OCI-M2 (cell line): ENCODE data around the gene ZBTB21.

Source experiments
- DNase-seq: peaks from one replicate; lab custom pipeline; 2025; ENCODE audit not compliant: unreplicated experiment; lab: John Stamatoyannopoulos, UW

ZBTB21 gene

GRCh38 chr21:42009831-42010506 lies at the start of gene ZBTB21:
ZBTB21 (minus strand) TSS chr21:42010360; CDS start chr21:41994095, 16,265 bp downstream.
- peak; percentile 99 for DNase-seq

DNA sequence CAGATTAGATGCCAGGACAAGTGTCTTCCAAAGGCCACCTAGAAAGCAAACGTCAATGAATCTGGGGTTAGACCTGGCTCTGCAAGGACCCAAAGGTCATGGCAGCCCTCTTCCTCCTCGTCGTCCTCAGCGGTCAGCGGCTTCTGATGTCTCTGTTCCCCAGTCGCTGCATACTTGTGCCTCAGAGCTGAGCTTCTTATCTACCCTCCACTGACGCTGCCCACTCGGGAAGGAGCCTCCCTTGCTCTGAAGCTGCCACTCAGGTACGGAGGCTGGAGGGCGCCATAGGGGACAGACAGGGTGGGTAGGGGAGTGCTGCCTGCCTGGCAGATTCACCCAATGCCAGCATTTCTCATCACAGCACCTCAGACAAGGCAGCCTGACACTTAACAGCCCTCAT lies 49.6 kb upstream of the ZBTB21 start:
- no peak for DNase-seq

DNA sequence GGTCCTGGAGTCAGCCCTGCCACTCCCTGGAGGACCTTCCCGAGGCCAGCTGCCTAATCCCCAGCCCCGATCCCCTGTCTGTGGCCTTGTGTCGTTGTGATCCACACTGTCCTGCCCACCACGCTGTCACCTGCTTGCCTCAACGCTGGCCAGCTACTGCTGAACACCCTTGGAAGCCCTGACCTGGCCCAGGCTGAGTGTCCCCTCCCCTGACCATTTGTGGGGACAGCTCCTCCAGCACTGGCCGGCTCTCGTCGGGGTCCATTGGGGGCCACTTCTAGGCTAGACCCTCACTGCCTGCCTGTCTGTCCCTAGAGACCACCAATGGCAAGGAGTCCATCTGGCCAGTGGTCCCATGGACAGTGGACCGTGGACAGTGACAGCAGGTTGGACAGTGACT lies 49.0 kb upstream of the ZBTB21 start:
- DNase-seq: no peak

DNA sequence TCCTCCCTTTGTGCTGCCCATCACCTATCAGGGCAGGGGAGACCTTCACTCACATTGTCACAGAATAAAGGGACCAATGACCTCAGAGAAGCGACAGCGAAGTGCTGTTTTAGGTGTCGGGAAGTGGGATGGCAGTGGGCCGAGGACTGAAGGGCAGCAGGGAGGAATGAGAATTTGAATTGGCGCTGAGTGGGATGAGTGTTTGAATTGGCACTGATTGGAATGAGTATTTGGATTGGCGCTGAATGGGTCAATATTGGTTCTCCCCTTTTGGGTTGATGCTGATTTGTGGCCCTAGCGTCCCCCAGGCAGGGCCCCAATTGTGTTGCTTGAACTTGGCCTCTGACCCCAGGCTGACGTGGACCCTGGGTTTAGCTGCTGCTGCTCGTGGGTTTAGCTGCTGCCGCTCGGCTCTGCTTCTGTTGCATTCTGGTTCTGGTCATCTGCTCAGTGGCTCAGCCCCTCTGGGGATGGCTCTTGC lies 48.5 kb upstream of the ZBTB21 start:
- DNase-seq: no peak

DNA sequence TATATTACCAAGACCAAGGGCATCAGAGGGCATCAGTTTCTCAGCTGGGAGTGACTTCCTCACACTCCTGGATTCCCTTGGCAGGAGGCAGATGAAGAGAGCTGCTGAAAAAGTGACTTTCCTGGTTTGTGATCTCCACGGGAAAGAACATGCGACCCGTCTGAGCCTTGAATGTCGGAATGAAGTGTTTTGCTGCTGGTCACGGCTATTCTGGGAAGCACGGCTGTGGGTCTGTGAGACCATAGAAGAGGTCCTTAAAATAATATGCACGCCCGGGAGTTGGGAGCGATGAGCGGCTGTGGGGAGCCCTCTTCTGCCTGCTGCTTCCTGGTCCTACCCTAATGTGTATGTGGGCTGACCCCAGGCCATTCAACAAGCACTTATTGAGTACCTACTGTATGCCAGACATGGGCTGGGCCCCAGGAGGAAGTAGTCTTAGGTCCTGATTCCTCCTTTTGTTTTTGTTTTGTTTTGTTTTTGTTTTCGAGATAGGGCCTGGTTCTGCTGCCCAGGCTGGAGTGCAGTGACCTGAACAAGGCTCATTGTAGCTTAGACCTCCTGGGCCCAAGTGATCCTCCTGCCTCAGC lies 47.8 kb upstream of the ZBTB21 start:
- DNase-seq: no peak

GRCh38 chr21:42056996-42057689 lies 47.0 kb upstream of the ZBTB21 start:
- DNase-seq: no peak

- DNase-seq: no peak
These were observed 46.3 kb upstream of the ZBTB21 start for GRCh38 chr21:42056468-42056867.

DNA sequence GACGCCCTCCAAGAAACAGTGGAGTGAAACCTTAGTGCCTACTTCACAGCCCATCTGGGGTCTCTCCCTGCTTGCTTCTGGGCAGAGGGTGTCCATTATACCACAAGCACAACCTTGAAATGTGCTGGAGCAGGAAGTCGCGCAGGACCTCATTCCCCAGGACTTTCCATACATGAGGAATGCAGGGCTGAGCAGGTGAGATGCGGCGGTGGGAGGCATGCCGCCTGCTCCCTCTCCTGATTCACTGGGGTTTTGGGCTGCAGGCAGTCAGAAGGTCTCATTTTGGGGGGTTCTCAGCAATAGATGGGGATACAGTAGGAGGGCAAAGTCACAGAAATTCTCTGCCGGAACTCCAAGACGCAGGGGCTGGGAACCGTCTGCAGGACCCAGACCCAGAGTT lies 45.3 kb upstream of the ZBTB21 start:
- DNase-seq: no peak

DNA sequence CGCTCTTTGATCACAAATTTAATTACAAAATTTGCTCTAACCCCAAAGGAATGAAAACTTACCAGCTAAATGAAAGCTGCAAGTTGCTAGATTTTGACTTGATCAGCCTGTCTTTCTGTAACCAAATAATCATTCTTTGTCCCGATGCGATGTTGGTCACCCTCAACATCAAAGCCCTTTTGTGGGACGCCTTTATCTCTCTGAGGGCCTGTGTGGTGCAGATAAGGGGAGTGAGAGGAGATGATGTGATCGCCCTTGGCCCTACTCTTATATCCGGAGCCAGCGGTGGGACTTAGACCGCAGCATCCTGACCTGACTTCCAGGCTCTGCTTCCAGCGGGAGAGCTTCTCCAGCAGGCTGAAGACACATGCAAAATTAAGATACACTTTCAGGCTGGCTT lies 41.6 kb upstream of the ZBTB21 start:
- DNase-seq: peak; percentile 93

GRCh38 chr21:42049578-42050430 lies 39.6 kb upstream of the ZBTB21 start:
- no peak for DNase-seq

DNA sequence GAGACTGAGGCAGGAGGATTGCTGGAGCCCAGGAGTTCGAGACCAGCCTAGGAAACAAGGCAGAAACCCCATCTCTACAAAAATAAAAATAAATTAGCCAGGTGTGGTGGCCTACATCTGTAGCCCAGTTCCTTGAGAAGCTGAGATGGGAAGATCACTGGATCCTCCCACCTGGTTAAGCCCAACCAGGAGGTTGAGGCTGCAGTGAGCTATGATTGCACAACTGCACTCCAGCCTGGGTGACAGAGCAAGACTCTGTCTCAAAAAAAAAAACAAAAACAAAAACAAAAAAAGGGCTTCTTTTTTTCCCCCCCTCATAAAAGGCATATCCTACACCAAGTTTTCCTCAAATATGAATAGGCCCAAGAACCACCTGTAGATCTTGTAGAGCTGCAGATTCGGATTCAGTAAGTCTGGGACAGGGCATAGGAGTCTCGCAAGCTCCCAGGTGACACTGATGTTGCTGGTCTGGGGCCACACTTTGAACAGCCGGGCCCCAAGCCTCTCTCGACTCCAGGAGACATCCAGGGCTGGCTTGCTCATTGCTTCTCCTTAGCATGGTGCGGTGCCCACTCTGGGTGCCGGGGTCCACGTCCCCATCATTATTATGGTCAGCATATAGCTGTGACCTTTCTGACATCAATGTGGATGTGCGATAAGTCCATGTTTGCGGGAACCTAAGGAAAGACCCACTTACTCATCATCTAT lies 38.9 kb upstream of the ZBTB21 start:
- DNase-seq: no peak

GRCh38 chr21:42047821-42048613 lies 37.9 kb upstream of the ZBTB21 start:
- DNase-seq: no peak

DNA sequence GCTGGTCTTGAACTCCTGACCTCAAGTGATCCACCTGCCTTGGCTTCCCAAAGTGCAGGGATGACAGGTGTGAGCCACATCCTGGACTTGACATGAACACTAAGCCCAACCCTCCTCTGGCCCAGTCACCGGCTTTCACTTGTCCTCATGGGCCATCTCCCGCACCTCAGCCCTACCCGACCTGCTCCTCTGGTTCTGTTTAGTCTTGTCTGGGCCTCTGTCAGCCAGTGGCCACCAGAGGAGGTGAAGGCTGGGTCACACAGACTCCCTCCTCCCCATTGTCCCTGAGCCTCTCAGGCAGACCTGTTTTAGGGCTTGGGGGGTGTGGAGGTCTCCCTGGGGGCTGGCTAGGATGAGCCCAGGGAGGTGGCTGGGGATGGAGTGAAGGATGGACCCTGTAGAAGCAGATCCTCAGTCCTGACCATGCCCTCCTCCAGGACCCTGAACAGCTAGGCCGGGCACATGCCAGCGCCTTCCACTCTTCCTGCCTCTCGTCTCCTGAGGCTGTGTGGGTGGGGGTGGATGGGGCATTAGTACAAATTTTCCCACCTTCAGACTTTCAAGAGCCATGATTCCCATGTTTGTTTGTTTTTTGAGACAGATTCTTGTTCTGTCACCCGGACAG lies 34.8 kb upstream of the ZBTB21 start:
- DNase-seq: no peak

- no peak for DNase-seq
These were observed 33.8 kb upstream of the ZBTB21 start for GRCh38 chr21:42043961-42044360.

DNA sequence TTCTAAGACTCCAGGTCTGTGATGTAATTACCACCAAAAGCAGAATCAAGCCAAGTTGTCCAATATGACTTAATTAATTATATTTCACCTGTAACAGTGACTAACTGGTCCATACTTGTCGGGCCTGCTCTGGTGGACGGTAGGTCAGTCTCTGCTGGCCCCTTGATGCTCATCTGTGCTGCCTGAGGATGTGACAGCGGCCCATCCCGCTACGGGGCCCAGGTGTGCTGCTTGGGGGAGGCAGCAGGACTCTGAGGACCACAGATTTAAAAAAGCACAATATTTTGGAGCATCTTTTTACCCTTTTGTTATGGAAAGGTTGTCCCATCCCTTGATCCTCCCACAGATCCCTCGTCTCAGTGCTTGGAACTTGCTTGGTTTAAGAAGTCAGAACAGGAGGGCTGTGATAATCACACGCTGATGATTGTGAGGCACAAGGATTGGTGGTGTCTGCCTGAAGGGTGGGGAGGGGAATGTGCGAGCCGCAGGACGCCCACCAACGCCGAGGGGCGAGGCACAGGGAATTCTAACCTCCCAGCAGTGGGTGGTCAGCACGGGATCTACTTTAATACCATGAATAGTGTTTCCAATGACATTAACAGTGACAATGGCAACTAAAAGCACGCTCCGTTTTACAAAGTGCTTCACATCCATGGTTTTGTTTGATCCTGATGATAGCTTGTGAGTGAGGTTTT lies 33.2 kb upstream of the ZBTB21 start:
- no peak for DNase-seq

GRCh38 chr21:42042651-42043050 lies 32.5 kb upstream of the ZBTB21 start:
- DNase-seq: no peak

DNA sequence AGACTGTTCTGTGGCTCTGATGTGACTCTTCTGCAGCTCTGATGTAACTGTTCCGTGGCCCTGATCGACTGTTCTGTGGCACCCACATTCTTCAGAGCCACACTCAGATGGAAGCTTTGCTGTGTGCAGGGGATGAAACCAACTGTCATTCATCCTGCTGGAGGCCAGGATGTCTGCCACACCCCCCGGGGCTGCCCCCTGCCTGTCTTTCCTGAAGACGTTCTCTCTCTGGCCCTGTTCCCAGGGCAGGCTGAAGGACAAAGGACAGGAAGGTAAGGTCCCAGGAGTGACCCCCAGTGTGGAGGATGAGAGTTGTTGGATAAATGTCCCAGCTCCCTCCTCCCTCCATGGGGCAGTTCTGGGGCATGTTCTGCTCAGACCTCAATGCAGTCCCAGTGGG lies 31.6 kb upstream of the ZBTB21 start:
- DNase-seq: no peak

- DNase-seq: no peak
These were observed 31.1 kb upstream of the ZBTB21 start for GRCh38 chr21:42041246-42041645.
